ENCODE measurements around the gene ITGA8. TPM values are rescaled to one million over a fixed set of nuclear protein-coding genes. Genes with fewer than 3 reads are reported as not detected.

Gene ITGA8
- total and polyA plus RNA-seq, 2 of the 4 experiments (the other 2 are of a cell fraction) = under 0.01 to 0.02 TPM

DNA sequence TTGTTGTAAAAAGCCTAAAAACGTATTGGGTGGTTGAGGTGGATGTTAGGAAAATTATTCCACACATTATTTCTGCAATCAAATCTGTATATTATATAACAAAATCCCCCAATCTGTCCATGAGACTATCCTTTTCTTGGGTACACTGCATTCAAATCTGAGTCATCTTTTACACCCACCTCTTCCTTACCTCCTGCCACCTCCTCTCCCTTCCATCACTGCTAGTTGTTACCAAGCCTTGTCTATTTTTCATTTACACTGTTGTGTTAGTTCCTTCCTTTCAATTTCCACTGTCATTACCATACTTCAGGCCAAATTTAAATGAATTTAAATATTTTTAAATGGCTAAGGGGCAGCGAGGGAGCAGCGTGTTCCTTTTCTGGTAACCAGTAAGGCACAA is 83.3 kb downstream of the ITGA8 start:
- ChIA-PET POLR2A (ENCODE audit: unreplicated experiment) (no interaction called here), CTCF (no interaction called here)
- Histone ChIP-seq H3K14ac (replicated peaks; ENCODE audit: low read depth, low read length) (no peak overlapping the region), H4K8ac (ENCODE audit: low read depth in 2 of 2, low read length in 2 of 2) (no peak overlapping the region), H3K18ac (ENCODE audit: low read depth, low read length) (no peak overlapping the region), H3K36me3 (ENCODE audit: control insufficient read depth, insufficient read depth, low read length) (no peaks in the 10 kb centered on the region), H4K91ac (ENCODE audit: insufficient read depth, low read depth, low read length) (no peak overlapping the region), H2BK20ac (ENCODE audit: low read depth, low read length) (no peak overlapping the region), H3K56ac (ENCODE audit: extremely low read depth, insufficient read depth, low read length) (no peak overlapping the region), H3K4me2 (ENCODE audit: low read depth, low read length) (no peak overlapping the region), H2AK5ac (ENCODE audit: low read depth, low read length) (no peak overlapping the region), H3K4me1 (ENCODE audit: control insufficient read depth, insufficient read depth, low read length) (no peaks in the 10 kb centered on the region), H3K9ac (ENCODE audit: low read depth, low read length) (no peak overlapping the region), H4K5ac (ENCODE audit: low read depth, low read length) (no peak overlapping the region), H3K79me1 (ENCODE audit: low read depth in 1 of 2, low read length in 2 of 2) (no peaks in the 10 kb centered on the region), H2BK120ac (ENCODE audit: low read depth, low read length) (no peak overlapping the region), H3K23ac (ENCODE audit: low read depth, low read length) (no peak overlapping the region), H3K4ac (ENCODE audit: low read depth, low read length) (no peak overlapping the region), H3K4me3 (ENCODE audit: insufficient read depth, low read depth, low read length) (no peak overlapping the region), H3K27ac (ENCODE audit: insufficient read depth, low read length) (no peak overlapping the region), H2BK15ac (ENCODE audit: low read depth, low read length) (no peak overlapping the region), H4K20me1 (ENCODE audit: insufficient read depth, low read length) (no peaks in the 10 kb centered on the region), H2BK5ac (ENCODE audit: low read depth, low read length, poor library complexity, severe bottlenecking) (no peak overlapping the region), H3K27me3 (ENCODE audit: control insufficient read depth, insufficient read depth, low read length) (peaks cover 10% of the 10 kb centered on the region), H3K9me3 (ENCODE audit: control insufficient read depth, insufficient read depth, low read length) (no peaks in the 10 kb centered on the region), H2AK9ac (replicated peaks; ENCODE audit: low read depth, low read length, poor library complexity) (no peak overlapping the region), H3K9me1 (ENCODE audit: insufficient read depth, low read length) (no peaks in the 10 kb centered on the region), H2AFZ (replicated peaks; ENCODE audit: low read length, poor library complexity) (no peak overlapping the region)
- ATAC-seq (ENCODE audit: low read depth) (no peak), DNase-seq (no peak)
- TF ChIP-seq CHD1 (IDR thresholded peaks at IDR 0.05; ENCODE audit: low read depth, low read length) = no peak
- no peak for TF ChIP-seq NFE2L2 (IDR thresholded peaks at IDR 0.05; ENCODE audit: low read depth, low read length)
- no peak for TF ChIP-seq RFX5 (IDR thresholded peaks at IDR 0.05; ENCODE audit: low read depth, low read length)
- TF ChIP-seq MAZ (IDR thresholded peaks at IDR 0.05; ENCODE audit: borderline replicate concordance, low read depth, low read length) = no peak
- no peak for TF ChIP-seq CEBPB (IDR thresholded peaks at IDR 0.05; ENCODE audit: low read depth, low read length)
- TF ChIP-seq, protein P1, sequence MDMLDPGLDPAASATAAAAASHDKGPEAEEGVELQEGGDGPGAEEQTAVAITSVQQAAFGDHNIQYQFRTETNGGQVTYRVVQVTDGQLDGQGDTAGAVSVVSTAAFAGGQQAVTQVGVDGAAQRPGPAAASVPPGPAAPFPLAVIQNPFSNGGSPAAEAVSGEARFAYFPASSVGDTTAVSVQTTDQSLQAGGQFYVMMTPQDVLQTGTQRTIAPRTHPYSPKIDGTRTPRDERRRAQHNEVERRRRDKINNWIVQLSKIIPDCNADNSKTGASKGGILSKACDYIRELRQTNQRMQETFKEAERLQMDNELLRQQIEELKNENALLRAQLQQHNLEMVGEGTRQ (IDR thresholded peaks at IDR 0.05; ENCODE audit: low read depth, low read length) = no peak
- no peak for TF ChIP-seq RCOR1 (IDR thresholded peaks at IDR 0.05; ENCODE audit: insufficient replicate concordance, low read length)
- no peak for TF ChIP-seq MAFK (IDR thresholded peaks at IDR 0.05; ENCODE audit: low read depth, low read length)
- no peak for TF ChIP-seq FOS (IDR thresholded peaks at IDR 0.05; ENCODE audit: low read depth, low read length)
- TF ChIP-seq POLR2A (IDR thresholded peaks at IDR 0.05; ENCODE audit: low read depth, low read length) = no peak
- no peak for TF ChIP-seq SMC3 (IDR thresholded peaks at IDR 0.05; ENCODE audit: low read depth, low read length)
- BruUV-seq (replicated peaks) = no TSS peak
- dilution Hi-C loops (cut with HindIII; ENCODE audit: low sequenced_read_pairs, unreplicated experiment) (no loop called here), in situ Hi-C loops (cut with MboI; ENCODE audit: low sequenced_read_pairs) (no loop called here), intact Hi-C loops (cut with micrococcal nuclease) (no loop called here)
- no CpG with 5 or more reads among the region's 3 CpGs for WGBS, 2 experiments (ENCODE audit: extremely low coverage in 2 of 2, insufficient read length in 1 of 2)
